Measurements from ENCODE around the gene ZNF497.
A peak's percentile ranks its signal among the peaks of the same experiment; 100 is the strongest.
"Not testable (repeated sequence)": the region's sequence is repeated elsewhere in the genome, so short reads cannot be mapped to it uniquely, and the experiment has no call there.

The ZNF497 gene

GRCh38 chr19:58362272-58362994, at the start of gene ZNF497:
Gene ZNF497 (minus strand): TSS chr19:58362751. CDS start chr19:58357635, 5,116 bp downstream.
- DNase-seq, result peak; percentile 85

- DNase-seq, result no peak
These were observed 46.6 kb upstream of the ZNF497 start for GRCh38 chr19:58409010-58409790.

- peak; percentile 93 for DNase-seq
These were observed 45.8 kb upstream of the ZNF497 start, which contains the start of gene ZNF584 for GRCh38 chr19:58408152-58409009. Gene ZNF584 (plus strand): TSS chr19:58408649. CDS start chr19:58409148, 499 bp downstream.

GRCh38 chr19:58407658-58408151, 45.2 kb upstream of the ZNF497 start:
- no peak for DNase-seq

- no peak for DNase-seq
These were observed 44.5 kb upstream of the ZNF497 start for GRCh38 chr19:58406818-58407657.

GRCh38 chr19:58403920-58404478, 41.4 kb upstream of the ZNF497 start:
- not testable (repeated sequence) for DNase-seq

- DNase-seq, result no peak
These were observed 39.4 kb upstream of the ZNF497 start for GRCh38 chr19:58401840-58402421.

- peak; percentile 95 for DNase-seq
These were observed 38.6 kb upstream of the ZNF497 start for GRCh38 chr19:58400916-58401839.

- no peak for DNase-seq
These were observed 37.9 kb upstream of the ZNF497 start for GRCh38 chr19:58400316-58400915.

- no peak for DNase-seq
These were observed 37.4 kb upstream of the ZNF497 start for GRCh38 chr19:58399903-58400302.

- DNase-seq, result no peak
These were observed 36.0 kb upstream of the ZNF497 start for GRCh38 chr19:58398545-58398944.

- DNase-seq, result no peak
These were observed 35.5 kb upstream of the ZNF497 start for GRCh38 chr19:58398087-58398486.

- no peak for DNase-seq
These were observed 35.0 kb upstream of the ZNF497 start for GRCh38 chr19:58397533-58398037.

- DNase-seq, result no peak
These were observed 34.4 kb upstream of the ZNF497 start for GRCh38 chr19:58396691-58397532.

- DNase-seq, result no peak
These were observed 33.6 kb upstream of the ZNF497 start for GRCh38 chr19:58395979-58396627.

- DNase-seq, result no peak
These were observed 32.8 kb upstream of the ZNF497 start, which contains the start of gene RNF225 for GRCh38 chr19:58395220-58395978. Gene RNF225 (plus strand): TSS chr19:58395656. CDS start chr19:58396090, 434 bp downstream.

GRCh38 chr19:58394821-58395219, 32.3 kb upstream of the ZNF497 start:
- DNase-seq, result no peak
